GM10266 (cell line): ENCODE data around the gene MSMO1.

Experiments used
- DNase-seq: peaks from one replicate; pipeline ENCODE4 v3.0.0; 2012; ENCODE audit errors: extremely low spot score
- CTCF ChIP-seq: IDR thresholded peaks from 2 replicates; pipeline ENCODE4 v1.5.1; 2012; ENCODE audit warnings: mild to moderate bottlenecking, low read depth; ENCODE audit not compliant: control insufficient read depth, insufficient read depth; ENCODE audit errors: missing control alignments

MSMO1 gene

GRCh38 chr4:165325732-165326512, 1.5 kb upstream of the MSMO1 start:
- DNase-seq, result no peak

GRCh38 chr4:165326831-165327210, 648 bp upstream of the MSMO1 start:
- DNase-seq, result peak; percentile 41
- TF ChIP-seq CTCF, result no peak

More at GRCh38 chr4:165325732-165326512, 1.5 kb upstream of the MSMO1 start:
- TF ChIP-seq CTCF, result no peak

- DNase-seq, result no peak
- no peak for TF ChIP-seq CTCF
These were observed 594 bp downstream of the MSMO1 start for GRCh38 chr4:165328101-165328425.

GRCh38 chr4:165328708-165329107, 1.2 kb downstream of the MSMO1 start:
- TF ChIP-seq CTCF, result no peak
- no peak for DNase-seq

GRCh38 chr4:165330071-165330470, 2.6 kb downstream of the MSMO1 start:
- TF ChIP-seq CTCF, result no peak
- DNase-seq, result no peak

- no peak for DNase-seq
- no peak for TF ChIP-seq CTCF
These were observed 3.2 kb downstream of the MSMO1 start for GRCh38 chr4:165330666-165331065.

- DNase-seq, result peak; percentile 8
These were observed 3.9 kb downstream of the MSMO1 start for GRCh38 chr4:165331359-165331758.

More at GRCh38 chr4:165331359-165331758, 3.9 kb downstream of the MSMO1 start:
- no peak for TF ChIP-seq CTCF
